IPS DF 6.9 (cell line): ENCODE data around the gene WDR87.
"Not testable (repeated sequence)": the region's sequence is repeated elsewhere in the genome, so short reads cannot be mapped to it uniquely, and the experiment has no call there.

Experiments
- DNase-seq: peaks from one replicate; pipeline ENCODE4 v3.0.0-alpha.2; 2013; ENCODE audit warnings: low read depth, low spot score
- H3K27ac ChIP-seq: one replicate; pipeline ENCODE4 v1.5.1; 2013; ENCODE audit warnings: low read length, control low read depth
- H3K27me3 ChIP-seq: 2 replicates; pipeline ENCODE4 v1.6.1; 2013; ENCODE audit warnings: mild to moderate bottlenecking, low read length; ENCODE audit not compliant: control insufficient read depth, insufficient read depth
- H3K36me3 ChIP-seq: 2 replicates; pipeline ENCODE4 v1.6.1; 2013; ENCODE audit warnings: low read length; ENCODE audit not compliant: control insufficient read depth, insufficient read depth
- H3K4me1 ChIP-seq: 2 replicates; pipeline ENCODE4 v1.6.1; 2013; ENCODE audit warnings: low read length; ENCODE audit not compliant: control insufficient read depth, insufficient read depth
- H3K4me3 ChIP-seq: 2 replicates; pipeline ENCODE4 v1.5.1; 2013; ENCODE audit warnings: mild to moderate bottlenecking, low read length
- H3K9me3 ChIP-seq: 2 replicates; pipeline ENCODE4 v1.6.1; 2013; ENCODE audit warnings: low read length, inconsistent platforms; ENCODE audit not compliant: control insufficient read depth, insufficient read depth
- WGBS: extraction: QIAGEN DNeasy Blood & Tissue Kit; methylation state at CpG from one replicate; pipeline ENCODE4 v1.1.7; 2013; ENCODE audit warnings: mixed read lengths, missing lambda C conversion rate; ENCODE audit not compliant: insufficient read length, insufficient coverage; 5-methylcytosine and 5-hydroxymethylcytosine counted together

WDR87 gene

GRCh38 chr19:37930416-37930815, 24.0 kb upstream of the WDR87 start:
- DNase-seq, result no peak
- WGBS, result no CpG with 5 or more reads among the region's 5 CpGs
- Histone ChIP-seq H3K36me3 (no peaks in the 10 kb centered on the region), H3K9me3 (no peaks in the 10 kb centered on the region), H3K27ac (no peak overlapping the region), H3K27me3 (no peaks in the 10 kb centered on the region), H3K4me1 (peaks cover 13% of the 10 kb centered on the region), H3K4me3 (no peak overlapping the region)

- no peaks in the 10 kb centered on the region for H3K27me3 ChIP-seq
- H3K4me3 ChIP-seq, result no peak overlapping the region
- no peak overlapping the region for H3K27ac ChIP-seq
- H3K9me3 ChIP-seq, result no peaks in the 10 kb centered on the region
- no CpG with 5 or more reads among the region's 4 CpGs for WGBS
- H3K36me3 ChIP-seq, result no peaks in the 10 kb centered on the region
- peaks cover 13% of the 10 kb centered on the region for H3K4me1 ChIP-seq
- DNase-seq, result no peak
Observed at GRCh38 chr19:37929355-37929923, 23.0 kb upstream of the WDR87 start.

- no peaks in the 10 kb centered on the region for H3K9me3 ChIP-seq
- no peak for DNase-seq
- no peak overlapping the region for H3K4me3 ChIP-seq
- no peaks in the 10 kb centered on the region for H3K36me3 ChIP-seq
- H3K4me1 ChIP-seq, result peaks cover 13% of the 10 kb centered on the region
- no CpG with 5 or more reads among the region's 5 CpGs for WGBS
- H3K27ac ChIP-seq, result no peak overlapping the region
- H3K27me3 ChIP-seq, result no peaks in the 10 kb centered on the region
Observed at GRCh38 chr19:37928527-37929286, 22.3 kb upstream of the WDR87 start.

GRCh38 chr19:37926711-37927110, 20.3 kb upstream of the WDR87 start:
- no peaks in the 10 kb centered on the region for H3K9me3 ChIP-seq
- H3K27me3 ChIP-seq, result no peaks in the 10 kb centered on the region
- H3K27ac ChIP-seq, result no peak overlapping the region
- H3K4me1 ChIP-seq, result peaks cover 5% of the 10 kb centered on the region
- DNase-seq, result no peak
- no CpG with 5 or more reads among the region's 5 CpGs for WGBS
- no peaks in the 10 kb centered on the region for H3K36me3 ChIP-seq
- no peak overlapping the region for H3K4me3 ChIP-seq

GRCh38 chr19:37926255-37926654, 19.9 kb upstream of the WDR87 start:
- no peak for DNase-seq
- Histone ChIP-seq H3K9me3 (no peaks in the 10 kb centered on the region), H3K36me3 (no peaks in the 10 kb centered on the region), H3K4me3 (no peak overlapping the region), H3K27ac (no peak overlapping the region), H3K4me1 (peaks cover 5% of the 10 kb centered on the region), H3K27me3 (no peaks in the 10 kb centered on the region)
- WGBS, result no CpG with 5 or more reads among the region's 10 CpGs

GRCh38 chr19:37925212-37925611, 18.8 kb upstream of the WDR87 start:
- Histone ChIP-seq H3K9me3 (no peaks in the 10 kb centered on the region), H3K27ac (no peak overlapping the region), H3K36me3 (no peaks in the 10 kb centered on the region), H3K4me1 (peaks cover 3% of the 10 kb centered on the region), H3K4me3 (no peak overlapping the region), H3K27me3 (no peaks in the 10 kb centered on the region)
- WGBS, result no CpG with 5 or more reads among the region's 3 CpGs
- no peak for DNase-seq

GRCh38 chr19:37924573-37924972, 18.2 kb upstream of the WDR87 start:
- H3K36me3 ChIP-seq, H3K4me3 ChIP-seq, H3K27ac ChIP-seq, H3K4me1 ChIP-seq, H3K27me3 ChIP-seq, H3K9me3 ChIP-seq, DNase-seq: not testable (repeated sequence)
- no CpG with 5 or more reads among the region's 8 CpGs for WGBS

- no CpG with 5 or more reads among the region's 23 CpGs for WGBS
- no peaks in the 10 kb centered on the region for H3K9me3 ChIP-seq
- no peak for DNase-seq
- no peaks in the 10 kb centered on the region for H3K36me3 ChIP-seq
- no peaks in the 10 kb centered on the region for H3K27me3 ChIP-seq
- no peaks in the 10 kb centered on the region for H3K4me1 ChIP-seq
- no peak overlapping the region for H3K4me3 ChIP-seq
- no peak overlapping the region for H3K27ac ChIP-seq
Observed at GRCh38 chr19:37920591-37921450, 14.4 kb upstream of the WDR87 start.

GRCh38 chr19:37914908-37915307, 8.5 kb upstream of the WDR87 start:
- Histone ChIP-seq H3K9me3 (no peaks in the 10 kb centered on the region), H3K27ac (no peak overlapping the region), H3K27me3 (no peaks in the 10 kb centered on the region), H3K4me1 (no peaks in the 10 kb centered on the region; the same call in 1 of the 2 replicates), H3K36me3 (no peaks in the 10 kb centered on the region), H3K4me3 (no peak overlapping the region)
- no CpG with 5 or more reads among the region's 2 CpGs for WGBS
- no peak for DNase-seq

- no CpG with 5 or more reads among the region's 6 CpGs for WGBS
- H3K36me3 ChIP-seq, result no peaks in the 10 kb centered on the region
- no peak overlapping the region for H3K4me3 ChIP-seq
- peaks cover 4% of the 10 kb centered on the region for H3K4me1 ChIP-seq
- DNase-seq, result no peak
- no peaks in the 10 kb centered on the region; the same call in 1 of the 2 replicates for H3K27me3 ChIP-seq
- H3K9me3 ChIP-seq, result no peaks in the 10 kb centered on the region
- H3K27ac ChIP-seq, result no peak overlapping the region
Observed at GRCh38 chr19:37909661-37910199, 3.3 kb upstream of the WDR87 start.
